ENCODE data around the gene GPR83.
"Not testable (repeated sequence)": the region's sequence is repeated elsewhere in the genome, so short reads cannot be mapped to it uniquely, and the experiment has no call there.

GPR83 gene
- 0.46 to 0.83 reads per million in 2 donors for total RNA-seq

DNA sequence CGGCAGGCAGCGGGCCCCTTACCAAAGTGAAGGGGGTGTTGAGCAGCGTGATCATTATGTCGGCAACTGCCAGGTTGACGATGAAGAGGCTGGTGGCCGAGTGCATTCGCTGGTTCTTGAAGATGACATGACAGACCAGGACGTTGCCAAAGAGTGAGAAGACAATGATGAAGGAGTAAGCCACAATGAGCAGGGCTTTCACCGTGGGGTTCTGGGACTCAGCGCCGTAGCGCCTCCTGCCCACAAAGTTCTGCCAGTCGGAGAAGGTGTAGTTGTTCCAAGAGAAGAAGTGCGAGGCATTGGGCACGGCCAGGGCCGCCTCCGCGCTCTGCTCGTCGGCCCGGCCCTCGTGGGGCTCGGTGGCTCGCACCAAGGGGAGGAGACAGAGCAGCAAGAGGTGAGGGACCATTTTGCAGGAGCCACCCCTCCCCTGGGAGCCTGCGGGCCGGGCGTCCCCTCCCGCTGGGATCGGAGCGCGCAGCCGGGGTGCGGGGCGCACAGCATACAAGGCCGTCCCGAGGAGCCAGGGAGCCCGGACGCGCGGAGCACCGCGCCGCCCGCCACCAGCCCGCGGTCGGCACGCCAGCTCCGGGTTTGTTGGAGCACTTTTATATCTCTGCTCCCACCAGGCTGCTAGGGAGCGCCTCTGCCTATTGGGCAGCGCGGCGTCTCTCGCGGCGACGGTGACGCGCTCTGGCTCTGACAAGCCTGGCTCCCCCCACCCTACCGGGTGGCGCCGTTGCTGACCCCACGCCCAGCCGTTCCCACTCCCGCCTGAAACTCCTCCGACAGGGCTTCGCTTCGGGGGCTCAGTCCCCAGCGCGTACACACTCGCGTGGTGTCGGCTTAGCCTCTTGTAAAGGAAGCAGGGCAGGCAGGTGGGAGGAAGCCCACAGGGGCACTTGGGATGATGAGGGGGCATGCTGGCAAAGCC lies at the start of gene GPR83:
TSS of gene GPR83 (minus strand) at position 581 of the 934 bp plus-strand sequence. CDS start at position 409, 172 bp downstream.
- no peak for DNase-seq

DNA sequence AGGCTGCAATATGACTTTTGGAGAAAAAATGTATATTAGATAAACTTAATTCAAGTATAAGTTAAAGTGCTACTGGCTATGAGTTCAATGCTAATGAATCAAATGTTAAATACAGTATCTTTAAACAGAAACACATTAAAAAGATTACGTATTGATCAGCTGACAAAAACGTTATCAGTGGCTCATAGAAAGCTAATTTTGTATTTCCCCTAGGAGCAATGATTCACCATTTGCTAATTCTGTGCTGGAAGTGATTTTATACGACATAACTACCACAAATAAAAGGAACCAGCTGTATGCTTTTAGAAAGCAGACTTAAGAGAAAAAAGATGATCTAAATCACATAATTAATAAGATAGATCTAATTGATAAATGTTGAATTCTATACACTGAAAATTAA lies 48.8 kb upstream of the GPR83 start:
- DNase-seq: no peak

DNA sequence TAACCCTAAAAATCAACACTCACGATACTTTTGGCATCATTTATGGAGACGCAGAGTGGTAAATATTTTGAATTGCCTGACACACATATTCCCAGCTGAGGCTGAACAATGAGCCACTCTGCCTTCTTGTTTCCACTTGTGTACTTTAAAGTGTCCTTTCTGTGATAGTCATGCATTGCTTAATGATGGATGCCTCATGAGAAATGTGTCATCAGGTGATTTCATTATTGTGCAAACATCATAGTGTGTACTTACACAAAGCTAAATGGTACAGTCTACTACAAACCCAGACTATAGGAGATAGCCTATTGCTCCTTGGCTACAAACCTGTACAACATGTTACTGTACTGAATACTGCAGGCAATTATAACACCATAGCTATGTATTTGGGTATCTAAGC lies 48.2 kb upstream of the GPR83 start:
- no peak for DNase-seq

DNA sequence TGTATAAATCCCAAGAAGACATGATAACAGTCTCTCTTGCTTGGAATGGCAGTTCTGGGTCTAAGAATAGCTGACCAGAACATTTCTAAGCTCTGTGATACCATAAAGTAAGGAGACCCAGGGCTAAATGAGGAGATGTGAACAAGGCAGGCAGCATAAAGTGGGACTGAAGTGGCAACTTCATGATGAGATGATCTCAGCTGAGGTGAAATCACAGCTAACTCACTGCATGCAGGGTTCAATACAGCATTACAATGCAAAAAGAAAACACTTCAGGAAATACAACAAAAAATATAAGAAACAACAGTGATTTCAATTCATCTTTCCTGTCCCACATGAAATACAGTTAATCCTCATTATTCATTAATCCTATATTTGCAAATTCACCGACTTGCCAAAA lies 47.8 kb upstream of the GPR83 start:
- DNase-seq: no peak

DNA sequence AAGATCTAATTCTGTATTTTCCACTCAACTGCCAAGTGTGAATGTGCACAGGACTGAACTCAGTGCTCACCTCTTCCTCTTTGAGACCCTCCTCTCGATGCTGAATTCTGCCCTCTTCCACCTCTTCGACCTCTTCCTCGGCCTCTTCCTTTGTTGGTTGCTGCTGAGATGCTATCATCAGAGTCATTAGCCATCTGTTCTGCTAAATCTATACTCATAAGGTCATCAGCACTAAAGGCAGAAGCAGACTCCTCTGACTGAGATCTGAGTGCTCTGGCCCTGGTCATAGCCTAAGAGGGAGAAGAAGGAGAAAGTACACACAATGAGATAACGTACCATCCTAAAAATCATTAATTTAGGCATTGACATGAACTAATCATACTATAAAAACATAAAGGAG lies 45.9 kb upstream of the GPR83 start:
- DNase-seq: no peak

DNA sequence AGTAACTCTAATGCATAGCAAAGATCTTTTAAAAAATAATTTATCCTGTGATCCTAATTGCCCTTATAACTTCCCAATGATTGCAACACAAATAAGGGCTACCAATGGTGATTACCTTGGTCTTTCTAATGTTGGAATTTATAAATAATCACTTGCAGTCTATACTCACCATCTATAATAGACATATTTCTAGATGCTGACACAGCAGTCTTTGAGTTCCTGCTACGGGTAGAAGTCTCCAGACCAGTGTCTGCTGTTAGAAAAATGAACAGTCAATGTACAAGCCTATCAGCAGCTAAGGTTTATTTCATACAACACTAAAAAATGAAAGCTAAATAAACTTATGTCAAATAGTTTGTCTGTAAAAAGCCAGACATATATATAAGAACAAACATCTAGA lies 44.4 kb upstream of the GPR83 start:
- no peak for DNase-seq

DNA sequence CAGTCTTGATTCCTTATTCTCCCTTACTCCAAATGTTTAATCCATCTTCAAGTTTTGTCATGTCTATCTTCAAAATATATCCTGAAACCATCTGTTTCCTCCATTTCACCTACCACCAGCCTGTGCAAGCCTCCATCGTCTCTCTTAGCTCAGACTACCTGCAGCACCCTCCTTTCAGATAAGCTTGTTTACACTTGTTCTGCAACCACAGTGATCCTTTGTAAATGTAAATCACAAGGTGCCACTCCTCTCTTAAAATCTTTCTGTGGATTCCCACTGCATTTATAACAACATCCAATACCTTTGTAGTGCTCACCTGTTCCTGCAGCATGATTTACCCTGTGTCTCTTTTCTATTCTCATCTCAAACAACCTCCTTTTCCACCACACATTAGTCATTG lies 31.8 kb upstream of the GPR83 start:
- DNase-seq: no peak

DNA sequence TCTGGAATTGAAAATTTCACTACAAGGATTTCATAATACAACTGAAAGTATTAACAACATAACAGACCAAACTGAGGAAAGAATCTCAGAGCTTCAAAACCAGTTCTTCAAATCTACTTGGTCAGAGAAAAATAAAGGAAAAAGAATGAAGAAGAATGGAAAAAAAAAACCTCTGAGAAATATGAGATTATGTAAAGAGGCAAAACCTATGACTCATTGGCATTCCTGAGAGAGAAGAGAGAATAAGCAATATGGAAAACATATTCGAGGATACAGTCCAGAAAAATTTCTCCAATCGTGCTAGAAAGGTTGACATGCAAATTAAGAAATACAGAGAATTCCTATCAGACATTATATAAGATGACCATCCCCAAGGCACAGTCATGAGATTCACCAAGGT lies 23.4 kb upstream of the GPR83 start:
- no peak for DNase-seq

DNA sequence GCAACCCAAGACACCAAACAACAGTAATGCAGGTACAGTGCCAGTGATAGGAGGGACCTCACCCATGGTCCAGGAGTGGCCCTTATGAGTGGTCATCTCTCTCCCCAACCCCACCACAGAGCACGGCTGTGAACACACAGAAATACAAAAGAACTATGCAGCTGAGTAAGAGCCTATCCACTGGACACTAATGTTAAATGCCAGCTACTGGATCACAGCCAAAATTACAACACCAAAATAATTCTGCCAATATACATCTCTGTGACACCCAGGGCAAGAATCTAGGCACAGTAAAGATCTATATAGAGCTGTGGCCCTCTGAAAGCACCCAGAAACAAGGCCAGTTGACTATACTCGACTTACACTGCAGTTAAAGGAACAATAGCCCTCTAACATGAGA lies 22.8 kb upstream of the GPR83 start:
- DNase-seq: no peak

DNA sequence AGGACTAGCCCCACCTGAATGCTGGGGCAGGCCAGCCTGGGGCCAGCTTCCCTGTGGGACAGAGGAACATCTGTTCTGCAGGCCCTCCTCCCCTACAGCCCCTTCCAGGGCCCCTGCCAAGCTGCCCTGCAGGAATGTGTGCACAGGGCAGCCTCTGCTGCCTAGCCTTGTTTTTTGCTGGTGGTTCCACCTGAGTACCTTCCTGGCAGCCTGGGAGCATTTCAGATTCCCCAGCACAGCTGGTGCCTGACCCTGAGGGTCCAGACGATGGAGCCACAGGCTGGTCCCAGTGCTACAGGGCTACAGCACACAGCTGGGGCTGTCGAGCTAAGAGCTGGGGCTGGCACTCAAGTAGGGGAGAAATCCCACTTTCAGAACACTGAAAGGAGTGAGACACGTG lies 22.3 kb upstream of the GPR83 start:
- no peak for DNase-seq

DNA sequence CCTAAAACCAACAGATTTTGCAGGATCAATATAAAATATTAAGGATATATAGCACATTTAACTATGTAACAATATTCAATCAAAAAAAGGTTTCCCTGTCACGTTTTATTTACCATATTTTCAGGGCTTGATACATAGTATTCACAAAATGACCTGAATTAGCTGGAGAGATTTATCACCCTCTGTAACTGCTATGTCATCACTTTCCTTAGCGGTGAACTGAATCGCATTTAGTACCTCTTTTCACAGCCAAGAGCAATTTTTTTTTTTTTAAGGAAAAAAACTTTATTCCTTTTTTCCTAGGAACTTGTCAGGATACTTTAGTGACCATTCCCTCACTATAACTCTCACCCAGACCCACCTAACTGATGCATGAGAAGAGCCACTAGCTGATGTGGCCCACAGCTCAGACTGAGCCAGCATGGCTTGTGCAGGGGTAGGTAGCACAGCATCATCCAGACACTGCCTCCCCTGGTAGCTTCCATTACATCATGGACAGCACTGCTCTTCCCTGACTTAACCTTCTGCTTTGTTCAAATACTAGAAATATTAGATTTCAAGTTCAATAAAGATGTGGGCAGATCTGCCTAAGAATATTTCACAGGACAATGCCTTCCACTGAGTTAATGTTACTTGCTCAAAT lies 17.0 kb upstream of the GPR83 start:
- no peak for DNase-seq

DNA sequence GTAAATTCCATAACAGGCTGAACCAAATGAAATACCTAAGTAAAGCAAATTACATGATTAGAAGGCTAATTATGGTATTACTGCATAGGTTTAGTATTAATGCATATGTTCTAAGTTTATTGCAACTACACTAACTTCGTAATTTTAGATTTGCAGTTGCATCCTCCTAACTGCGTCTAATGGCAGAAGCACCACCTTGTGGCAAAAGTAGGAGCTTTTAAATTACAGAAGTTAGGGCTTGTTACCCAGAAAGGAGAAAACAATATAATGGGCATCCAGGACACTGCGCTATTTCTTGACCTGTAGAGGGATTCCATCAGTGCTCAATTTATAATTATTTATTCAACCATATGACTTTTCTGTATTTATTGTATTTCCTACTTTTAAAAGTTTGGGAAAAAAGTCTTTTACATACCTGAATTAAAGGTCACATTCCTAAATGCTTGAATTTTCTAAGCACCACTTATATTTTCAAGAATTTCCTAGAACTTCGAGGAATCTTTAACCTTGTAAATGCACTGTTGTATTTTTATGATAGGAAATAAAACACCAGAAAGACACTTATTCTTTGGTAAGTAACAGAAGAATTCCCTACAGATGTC lies 16.3 kb upstream of the GPR83 start:
- no peak for DNase-seq

DNA sequence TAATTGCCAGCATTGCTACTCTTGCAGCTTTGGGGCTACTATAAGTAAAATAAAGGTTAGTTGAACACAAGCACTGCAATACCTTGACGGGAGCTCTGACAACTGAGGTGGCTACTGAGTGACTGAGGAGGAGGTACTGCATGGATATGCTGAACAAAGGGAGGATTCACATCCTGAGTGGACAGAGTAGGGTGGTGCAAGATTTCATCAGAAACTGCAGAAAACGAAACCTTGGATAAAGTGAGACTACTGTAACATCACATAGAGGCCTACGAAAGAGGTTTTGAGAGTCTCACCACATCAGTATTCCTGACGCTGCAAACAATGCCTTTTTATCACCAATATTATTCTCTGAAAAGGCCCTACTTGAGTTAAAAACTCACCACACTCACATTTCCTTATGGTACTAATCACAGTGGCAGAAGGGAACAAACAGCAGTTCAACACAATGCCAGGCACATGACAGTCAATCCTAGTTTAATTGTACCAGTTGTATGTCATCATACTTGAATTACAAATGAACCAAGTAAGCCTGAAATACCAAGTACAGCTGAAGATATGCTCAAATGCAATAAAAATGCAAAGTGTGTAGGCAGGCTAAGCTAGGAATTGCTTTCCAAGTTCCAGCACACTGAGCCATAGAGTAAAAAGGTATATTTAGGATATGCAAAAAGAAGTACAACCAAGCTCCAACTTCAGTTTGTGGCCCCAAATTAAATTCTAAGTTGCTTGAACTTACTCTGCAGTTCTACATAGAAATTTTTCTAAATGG lies 4.0 kb upstream of the GPR83 start:
- no peak for DNase-seq

DNA sequence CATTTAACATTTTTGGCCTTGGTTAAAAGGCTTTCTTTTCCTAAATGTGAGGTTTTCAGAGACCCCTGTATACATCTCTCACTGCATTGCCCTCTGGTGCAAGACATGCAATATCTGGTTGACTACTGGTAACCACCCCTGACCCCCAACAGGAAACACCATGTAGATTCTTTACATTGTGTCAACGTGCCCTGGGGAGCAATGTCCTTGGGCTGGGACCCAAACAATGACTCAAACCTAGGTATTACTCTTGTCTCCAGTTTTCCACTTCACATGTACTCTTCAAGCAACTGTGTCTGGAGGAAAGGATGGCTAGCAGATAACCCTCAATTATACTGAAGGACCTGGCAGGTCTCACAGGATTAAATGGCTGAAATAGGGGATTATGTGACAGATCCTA lies 1.1 kb upstream of the GPR83 start:
- DNase-seq: no peak

DNA sequence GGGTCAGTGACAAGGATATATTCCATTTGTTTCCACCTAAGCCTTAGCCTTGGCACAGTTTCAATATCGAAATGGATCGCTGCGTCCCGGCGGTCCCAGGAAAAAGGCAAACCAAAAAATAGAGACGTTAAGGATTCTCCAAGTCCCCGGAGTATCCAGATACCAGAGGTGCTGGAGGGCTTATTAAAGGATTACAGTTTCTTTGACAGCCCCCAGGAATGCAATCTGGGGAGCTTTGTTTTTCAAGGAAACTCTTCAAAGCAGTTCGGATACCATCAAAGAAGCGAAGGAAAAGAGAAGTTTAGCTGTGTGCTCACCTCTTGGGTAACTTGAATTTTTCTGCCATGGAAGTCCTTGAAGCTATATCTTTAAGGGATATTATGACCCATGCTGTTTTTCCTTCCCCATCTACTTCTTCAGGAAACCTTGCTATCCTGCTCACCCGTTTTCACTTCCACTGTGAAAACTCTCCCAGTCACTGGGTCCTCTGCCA lies 600 bp upstream of the GPR83 start:
- DNase-seq: no peak

DNA sequence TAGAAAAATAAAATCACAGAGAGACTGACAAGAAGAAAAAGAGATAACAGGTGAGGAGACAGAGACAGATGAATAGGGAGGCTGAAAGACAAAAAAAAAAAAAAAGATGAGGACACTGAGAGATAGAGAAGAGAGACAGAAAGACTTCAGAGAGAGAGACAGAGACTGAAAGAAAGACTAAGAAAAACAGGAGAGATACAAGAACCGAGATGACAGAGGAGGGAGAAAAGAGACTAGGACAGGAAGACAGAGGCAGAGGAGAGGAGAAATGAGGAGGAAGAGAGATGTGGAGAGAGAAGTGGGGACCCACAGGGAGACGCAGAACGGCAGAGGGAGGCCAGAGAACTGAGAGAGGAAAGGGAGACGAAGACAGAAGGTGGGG lies 771 bp downstream of the GPR83 start:
- DNase-seq: no peak

DNA sequence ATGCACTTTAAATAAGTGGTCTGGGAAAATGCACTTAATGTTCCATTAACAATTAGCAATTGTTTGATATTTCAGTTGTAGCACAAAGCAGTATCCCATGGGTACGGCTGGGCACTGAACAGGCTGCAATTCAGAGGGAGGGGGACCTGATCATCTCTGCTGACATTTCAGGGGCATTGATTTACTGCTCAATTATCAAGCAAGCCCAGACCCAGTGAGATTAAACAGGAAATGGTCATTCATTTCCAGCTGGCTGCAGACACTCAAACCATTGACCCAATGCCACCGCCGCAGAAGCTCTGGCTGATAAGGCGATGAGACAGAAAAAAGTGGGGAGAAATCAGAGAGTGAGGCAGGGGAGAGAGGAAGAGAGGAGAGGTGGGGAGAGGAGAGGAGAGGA lies 1.2 kb downstream of the GPR83 start:
- no peak for DNase-seq

DNA sequence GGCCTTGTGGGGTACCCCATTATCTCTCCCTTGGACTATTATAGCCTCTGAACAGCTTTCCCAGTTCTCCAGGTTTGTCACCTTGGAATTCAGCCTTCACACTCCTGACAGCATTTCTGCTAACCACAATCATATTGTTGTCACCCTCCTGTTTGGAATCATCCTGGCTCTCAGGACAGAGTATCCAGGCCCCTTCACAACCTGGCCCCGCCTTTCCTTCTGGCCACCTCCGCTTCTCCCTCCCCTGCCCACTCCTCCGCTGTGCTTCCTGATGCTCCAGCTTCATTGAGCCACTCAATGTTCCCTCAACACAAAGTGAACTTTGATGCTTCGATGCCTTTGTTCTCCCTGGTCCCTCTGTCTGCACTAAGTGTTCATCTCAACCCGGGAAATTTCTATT lies 3.1 kb downstream of the GPR83 start:
- no peak for DNase-seq

DNA sequence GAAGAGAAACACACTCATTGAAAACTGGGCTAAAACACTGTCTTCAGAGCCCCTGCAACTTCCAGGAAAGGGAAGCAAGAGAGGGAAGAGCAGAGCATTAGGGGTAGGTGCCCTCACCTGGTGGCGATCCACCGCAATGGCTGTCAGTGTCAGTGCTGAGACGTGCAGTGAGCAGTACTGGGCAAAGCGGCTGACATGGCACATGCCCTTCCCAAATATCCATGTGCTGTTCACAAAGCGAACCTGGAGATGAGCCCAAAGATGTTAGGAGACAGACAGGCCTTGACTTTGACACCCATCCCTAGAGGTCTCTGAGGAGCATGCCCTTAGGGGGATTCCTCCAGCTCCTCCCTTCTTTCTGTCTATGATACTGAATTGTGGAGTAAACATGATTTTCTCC lies 4.9 kb downstream of the GPR83 start:
- no peak for DNase-seq

DNA sequence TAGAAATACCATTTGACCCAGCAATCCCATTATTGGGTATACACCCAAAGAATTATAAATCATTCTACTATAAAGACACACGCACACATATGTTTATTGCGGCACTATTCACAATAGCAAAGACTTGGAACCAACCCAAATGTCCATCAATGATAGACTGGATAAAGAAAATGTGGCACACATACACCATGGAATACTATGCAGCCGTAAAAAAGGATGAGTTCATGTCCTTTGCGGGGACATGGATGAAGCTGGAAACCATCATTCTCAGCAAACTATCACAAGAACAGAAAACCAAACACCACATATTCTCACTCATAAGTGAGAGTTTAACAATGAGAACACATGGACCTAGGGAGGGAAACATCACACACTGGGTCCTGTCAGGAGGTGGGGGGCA lies 9.3 kb downstream of the GPR83 start:
- DNase-seq: not testable (repeated sequence)

DNA sequence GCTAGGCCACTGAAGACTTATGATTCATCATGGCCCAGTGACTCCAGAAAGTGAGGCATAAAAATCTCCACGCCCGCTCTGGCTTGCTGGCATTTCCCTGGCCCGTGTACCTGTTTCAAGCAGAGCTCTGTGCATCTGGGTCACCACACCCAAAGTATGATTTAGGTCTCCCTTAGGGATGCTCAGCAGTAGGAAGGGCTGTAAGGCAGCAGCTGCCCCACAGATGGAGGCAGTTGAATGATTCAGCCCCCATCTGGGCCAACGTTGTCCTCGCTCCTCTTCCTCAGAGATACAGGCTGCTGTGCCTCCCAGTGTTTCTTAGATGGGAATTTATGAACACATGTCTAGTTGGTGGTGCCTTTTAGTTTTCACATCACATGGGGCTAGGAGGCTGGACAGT lies 21.6 kb downstream of the GPR83 start:
- DNase-seq: no peak

DNA sequence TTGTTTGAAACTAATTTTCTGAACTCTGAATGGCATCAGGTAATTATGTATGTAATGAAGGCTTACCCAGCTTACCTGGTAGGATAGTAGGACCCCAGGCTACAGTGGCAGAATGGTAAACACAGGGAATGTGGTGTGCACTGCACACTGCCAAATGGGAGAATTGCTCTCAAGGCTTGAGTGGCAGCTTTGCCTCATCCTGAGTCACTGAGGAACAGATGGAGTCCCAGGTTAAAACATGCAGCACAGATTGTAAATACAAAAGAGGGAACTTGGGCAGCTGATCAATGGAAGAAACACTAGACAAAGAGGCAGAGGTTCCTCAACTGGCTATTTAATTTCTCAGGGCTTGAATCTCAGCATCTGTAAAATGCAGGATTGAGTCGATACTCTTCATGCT lies 24.4 kb downstream of the GPR83 start:
- no peak for DNase-seq

DNA sequence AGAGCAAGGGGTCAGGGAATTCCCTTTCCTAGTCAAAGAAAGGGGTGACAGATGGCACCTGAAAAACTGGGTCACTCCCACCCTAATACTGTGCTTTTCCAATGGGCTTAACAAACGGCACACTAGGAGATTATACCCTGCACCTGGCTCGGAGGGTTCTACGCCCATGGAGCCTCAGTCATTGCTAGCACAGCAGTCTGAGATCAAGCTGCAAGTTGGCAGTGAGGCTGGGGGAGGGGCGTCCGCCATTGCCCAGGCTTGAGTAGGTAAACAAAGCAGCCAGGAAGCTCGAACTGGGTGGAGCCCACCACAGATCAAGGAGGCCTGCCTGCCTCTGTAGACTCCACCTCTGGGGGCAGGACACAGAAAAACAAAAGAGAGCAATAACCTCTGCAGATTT lies 30.6 kb downstream of the GPR83 start:
- DNase-seq: not testable (repeated sequence)
